ENCODE data around the gene MYL12A. TPM values are rescaled to one million over a fixed set of nuclear protein-coding genes. Genes with fewer than 3 reads are reported as not detected.

MYL12A gene
- total RNA-seq, 1 experiment from 2014 or later: 284 TPM

DNA sequence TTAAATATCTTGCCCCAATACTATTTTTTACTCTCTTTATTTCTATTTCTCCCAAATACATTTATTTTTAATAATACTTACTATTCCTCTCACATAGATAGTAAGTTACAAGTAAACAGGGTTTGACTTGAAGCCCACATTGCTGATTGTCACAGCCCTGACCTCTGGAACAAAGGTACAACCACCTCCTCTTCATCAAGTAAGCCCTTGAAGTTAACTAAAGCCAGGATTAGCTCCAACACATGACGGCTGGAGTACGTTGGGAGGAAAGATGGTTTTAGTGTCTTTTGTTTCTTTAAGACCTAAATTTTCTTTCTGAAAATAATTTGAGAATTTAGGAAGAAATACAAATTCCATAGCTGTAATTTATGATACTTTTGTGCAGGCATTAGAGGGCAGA, 28.8 kb upstream of the MYL12A start:
- H3K14ac ChIP-seq (ENCODE audit: insufficient read depth, low read length): no peak overlapping the region
- no peak overlapping the region for H2AK5ac ChIP-seq (ENCODE audit: insufficient read length, low read length)
- Mint-ChIP-seq H3K9me3 (no peaks in the 10 kb centered on the region), H3K4me3 (no peak overlapping the region), H3K27ac (no peak overlapping the region), H3K36me3 (ENCODE audit: insufficient read depth in 1 of 3, low read depth in 3 of 3) (no peaks in the 10 kb centered on the region), H3K4me1 (peaks cover 10 to 18% of the 10 kb centered on the region in 2 experiments), H3K27me3 (ENCODE audit: low read depth) (no peaks in the 10 kb centered on the region)
- H3K18ac ChIP-seq (ENCODE audit: insufficient read length, low read depth, low read length): no peak overlapping the region
- WGBS (ENCODE audit: extremely low coverage, insufficient read length, low lambda C conversion rate): no CpG with 5 or more reads among the region's 2 CpGs
- no peaks in the 10 kb centered on the region for H3K27me3 ChIP-seq (ENCODE audit: insufficient read depth, low read length)
- no peaks in the 10 kb centered on the region for H3K79me2 ChIP-seq (ENCODE audit: insufficient read depth, low read length)
- DNase-seq: no peak
- no peak overlapping the region for H4K91ac ChIP-seq (ENCODE audit: insufficient read length, low read depth, low read length)
- H2BK12ac ChIP-seq (ENCODE audit: insufficient read length, low read depth, low read length): no peak overlapping the region
- H3K4me2 ChIP-seq (ENCODE audit: insufficient read depth, insufficient read length, low read length): no peak overlapping the region
- no peak overlapping the region for H3T11ph ChIP-seq (ENCODE audit: low read length)
- no peak overlapping the region for H4K5ac ChIP-seq (ENCODE audit: insufficient read length, low read depth, low read length)
- TF ChIP-seq, protein P1, sequence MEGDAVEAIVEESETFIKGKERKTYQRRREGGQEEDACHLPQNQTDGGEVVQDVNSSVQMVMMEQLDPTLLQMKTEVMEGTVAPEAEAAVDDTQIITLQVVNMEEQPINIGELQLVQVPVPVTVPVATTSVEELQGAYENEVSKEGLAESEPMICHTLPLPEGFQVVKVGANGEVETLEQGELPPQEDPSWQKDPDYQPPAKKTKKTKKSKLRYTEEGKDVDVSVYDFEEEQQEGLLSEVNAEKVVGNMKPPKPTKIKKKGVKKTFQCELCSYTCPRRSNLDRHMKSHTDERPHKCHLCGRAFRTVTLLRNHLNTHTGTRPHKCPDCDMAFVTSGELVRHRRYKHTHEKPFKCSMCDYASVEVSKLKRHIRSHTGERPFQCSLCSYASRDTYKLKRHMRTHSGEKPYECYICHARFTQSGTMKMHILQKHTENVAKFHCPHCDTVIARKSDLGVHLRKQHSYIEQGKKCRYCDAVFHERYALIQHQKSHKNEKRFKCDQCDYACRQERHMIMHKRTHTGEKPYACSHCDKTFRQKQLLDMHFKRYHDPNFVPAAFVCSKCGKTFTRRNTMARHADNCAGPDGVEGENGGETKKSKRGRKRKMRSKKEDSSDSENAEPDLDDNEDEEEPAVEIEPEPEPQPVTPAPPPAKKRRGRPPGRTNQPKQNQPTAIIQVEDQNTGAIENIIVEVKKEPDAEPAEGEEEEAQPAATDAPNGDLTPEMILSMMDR (conservative IDR thresholded peaks at IDR 0.05): no peak
- H3K4me1 ChIP-seq (ENCODE audit: insufficient read depth, low read length): peaks cover 2% of the 10 kb centered on the region; the same call in 1 of the 2 replicates
- H2AFZ ChIP-seq (ENCODE audit: low read length): no peak overlapping the region
- no peak overlapping the region for H2BK15ac ChIP-seq (ENCODE audit: low read depth, low read length)
- no peak overlapping the region for H4K8ac ChIP-seq (replicated peaks; ENCODE audit: insufficient read length, low read depth, low read length)
- H2BK20ac ChIP-seq (ENCODE audit: low read depth, low read length, poor library complexity, severe bottlenecking): no peak overlapping the region
- no peak overlapping the region for H3K56ac ChIP-seq (ENCODE audit: insufficient read length, low read depth, low read length)
- no peak overlapping the region for H2BK120ac ChIP-seq (ENCODE audit: low read depth, low read length, poor library complexity, severe bottlenecking)
- no peaks in the 10 kb centered on the region for H4K20me1 ChIP-seq (ENCODE audit: control insufficient read depth, insufficient read depth, insufficient read length)
- H3K79me1 ChIP-seq (ENCODE audit: insufficient read depth, low read depth, low read length, poor library complexity, severe bottlenecking): no peaks in the 10 kb centered on the region
- no peak overlapping the region for H3K9ac ChIP-seq (ENCODE audit: extremely low read depth, insufficient read length, low read length)
- H3K9me3 ChIP-seq (ENCODE audit: control insufficient read depth, low read depth, low read length): no peaks in the 10 kb centered on the region
- no peak overlapping the region for H3K23ac ChIP-seq (ENCODE audit: insufficient read length, low read depth, low read length)
- no peak overlapping the region for H2BK5ac ChIP-seq (ENCODE audit: insufficient read length, low read length)
- no peak overlapping the region for H3K27ac ChIP-seq (ENCODE audit: insufficient read length, low read depth, low read length)
- H3K4ac ChIP-seq (ENCODE audit: low read depth, low read length): no peak overlapping the region
- no peaks in the 10 kb centered on the region for H3K23me2 ChIP-seq (ENCODE audit: insufficient read length, low read depth, low read length, poor library complexity, severe bottlenecking)
